Activated CD4-positive, alpha-beta memory T cell treated with anti-CD3 and anti-CD28 coated beads, Interleukin-2, amount 10 ng/mL, durations not matched to agents 7 days and 5 days (primary cell): Measurements from ENCODE around the gene PAFAH1B2. TPM values are rescaled to one million over a fixed set of nuclear protein-coding genes. Genes with fewer than 3 reads are reported as not detected.

ENCODE experiments used
- CTCF ChIA-PET: fragments of 350-600 bp; sonication (Branson Sonifier 250); formaldehyde crosslinking; loops from one replicate; lab custom pipeline; 2021; ENCODE audit warnings: antibody characterized with exemption, inconsistent platforms; lab: Charles Lee
- POLR2A ChIA-PET: fragments of 350-600 bp; sonication (Branson Sonifier 250); formaldehyde crosslinking; loops from one replicate; lab custom pipeline; 2021; ENCODE audit warnings: antibody characterized with exemption; lab: Charles Lee
- DNase-seq: peaks from one replicate; pipeline ENCODE4 v3.0.0-alpha.2; 2020
- H3K27ac Mint-ChIP-seq: one replicate; pipeline ENCODE4 v1.8.0; 2021; ENCODE audit warnings: mild to moderate bottlenecking, mixed read lengths
- H3K27me3 Mint-ChIP-seq: one replicate; pipeline ENCODE4 v1.8.0; 2021; ENCODE audit warnings: mixed read lengths
- H3K36me3 Mint-ChIP-seq: one replicate; pipeline ENCODE4 v1.8.0; 2021; ENCODE audit warnings: low read depth, mixed read lengths
- H3K4me1 Mint-ChIP-seq: one replicate; pipeline ENCODE4 v1.8.0; 2021; ENCODE audit warnings: mixed read lengths
- H3K4me3 Mint-ChIP-seq: one replicate; pipeline ENCODE4 v1.8.0; 2021; ENCODE audit warnings: mild to moderate bottlenecking, mixed read lengths
- H3K9me3 Mint-ChIP-seq: one replicate; pipeline ENCODE4 v1.8.0; 2021; ENCODE audit warnings: mixed read lengths
- total RNA-seq, 2 experiments: library from RNA; stranded (reverse); gene quantifications; one replicate each; pipeline ENCODE4 v1.2.3, GENCODE V29; 2021

The PAFAH1B2 gene
- total RNA-seq, 2 experiments from 2014 or later: 60.1 to 62.8 TPM

DNA sequence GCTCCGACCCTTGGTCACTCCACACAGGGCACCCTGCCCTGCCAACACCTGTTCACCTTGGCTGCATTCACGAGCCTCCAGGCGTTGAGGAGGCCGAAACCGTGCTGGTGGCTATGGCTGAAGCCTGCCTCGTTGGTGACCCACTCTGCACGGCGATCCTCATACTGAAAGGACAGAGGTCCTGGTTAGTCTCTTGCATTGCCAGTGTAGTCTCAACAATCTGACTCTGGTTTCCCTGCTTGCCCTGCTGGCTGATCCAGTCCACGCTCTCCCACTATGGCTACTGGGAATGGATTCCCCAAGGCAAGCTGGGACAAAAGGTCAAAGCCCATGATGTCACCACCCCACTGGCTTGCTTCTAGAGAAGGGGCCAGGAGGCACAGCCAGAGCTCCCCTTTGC is 74.9 kb downstream of the PAFAH1B2 start:
- DNase-seq: no peak
- Mint-ChIP-seq H3K27ac (no peak overlapping the region), H3K4me3 (no peak overlapping the region), H3K4me1 (peaks cover 6% of the 10 kb centered on the region), H3K27me3 (no peaks in the 10 kb centered on the region), H3K9me3 (no peaks in the 10 kb centered on the region), H3K36me3 (peaks cover 81% of the 10 kb centered on the region)
- ChIA-PET POLR2A (interaction anchor here (5.2 kb wide), 1 partner anchor 12 kb away, joined by 25 read pairs; the partner anchor contains the start of genes PCSK7 and RNF214), CTCF (no interaction called here)

DNA sequence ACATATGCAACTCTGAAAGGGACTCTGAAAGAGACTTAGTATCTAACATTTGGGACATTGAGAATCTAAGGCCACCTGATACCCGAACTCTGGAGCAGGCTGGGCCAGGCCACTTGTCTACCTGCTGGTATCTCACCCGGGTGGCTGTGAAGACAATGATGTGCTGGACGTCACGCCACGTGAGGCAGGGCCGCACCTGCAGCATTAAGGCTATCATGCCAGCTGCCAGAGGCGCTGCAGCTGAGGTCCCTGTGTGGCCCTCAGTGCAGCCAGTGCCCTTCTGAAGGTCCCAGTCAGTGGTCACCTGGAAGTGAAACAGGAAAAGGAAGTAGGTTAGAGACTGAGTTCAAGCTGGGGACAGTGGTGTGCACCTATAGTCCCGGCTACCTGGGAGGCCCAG is 75.4 kb downstream of the PAFAH1B2 start:
- DNase-seq: no peak
- Mint-ChIP-seq H3K36me3 (peaks cover 81% of the 10 kb centered on the region), H3K4me3 (no peak overlapping the region), H3K9me3 (no peaks in the 10 kb centered on the region), H3K4me1 (peaks cover 6% of the 10 kb centered on the region), H3K27me3 (no peaks in the 10 kb centered on the region), H3K27ac (no peak overlapping the region)
- ChIA-PET CTCF (no interaction called here), POLR2A (interaction anchor here (5.2 kb wide), 1 partner anchor 11 kb away, joined by 25 read pairs; the partner anchor contains the start of genes PCSK7 and RNF214)

DNA sequence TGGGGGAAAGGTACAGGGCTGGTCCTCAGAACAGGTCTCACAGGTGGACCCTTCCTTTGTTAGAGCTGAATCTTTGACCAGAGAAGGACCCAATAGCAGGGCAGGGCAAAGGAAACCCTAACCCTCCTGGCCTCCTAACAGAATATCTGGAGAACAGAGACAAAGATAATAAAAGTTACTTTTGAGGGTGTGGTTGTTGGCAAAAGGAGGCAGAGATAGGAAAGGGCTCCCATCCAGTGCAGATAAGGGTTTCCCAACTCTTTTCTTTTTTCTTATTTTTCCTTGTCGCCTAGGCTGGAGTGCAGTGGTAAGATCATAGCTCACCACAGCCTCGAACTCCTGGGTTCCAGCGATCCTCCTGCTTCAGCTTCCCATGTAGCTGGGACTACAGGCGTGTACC is 75.9 kb downstream of the PAFAH1B2 start:
- CTCF ChIA-PET: interaction anchor here (1.0 kb wide), 1 partner anchor 39 kb away, joined by 3 read pairs; no protein-coding TSS in a partner anchor
- Mint-ChIP-seq H3K36me3 (peaks cover 82% of the 10 kb centered on the region), H3K27me3 (no peaks in the 10 kb centered on the region), H3K4me1 (peaks cover 4% of the 10 kb centered on the region), H3K9me3 (no peaks in the 10 kb centered on the region), H3K4me3 (no peak overlapping the region), H3K27ac (no peak overlapping the region)
- POLR2A ChIA-PET: interaction anchor here (1.7 to 5.2 kb wide), 2 partner anchors 9 to 11 kb away, joined by 7 to 25 read pairs; partner anchors contain the start of genes PCSK7 and RNF214
- no peak for DNase-seq

DNA sequence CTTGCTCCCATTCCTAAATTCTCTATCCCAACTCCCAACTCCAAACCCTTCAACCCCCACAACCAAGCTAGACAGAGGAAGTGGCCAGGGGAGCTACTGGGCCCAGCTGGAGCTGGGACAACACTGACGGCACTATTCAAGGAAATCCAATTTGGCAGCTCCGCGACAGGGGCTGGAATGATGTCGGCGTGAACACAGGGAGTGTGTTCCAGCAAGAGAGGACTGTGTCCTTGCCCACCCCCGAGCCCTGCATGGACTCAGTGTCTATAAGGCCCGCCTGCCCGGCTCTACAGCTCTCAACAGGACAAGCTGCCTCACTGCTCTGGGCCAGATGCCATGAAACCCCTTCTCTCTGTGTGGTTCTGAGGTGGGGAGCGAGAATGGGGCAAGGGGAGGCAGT is 76.5 kb downstream of the PAFAH1B2 start:
- no peaks in the 10 kb centered on the region for H3K27me3 Mint-ChIP-seq
- H3K4me1 Mint-ChIP-seq: peaks cover 4% of the 10 kb centered on the region
- POLR2A ChIA-PET: interaction anchor here (1.0 to 5.2 kb wide), 3 partner anchors 9 to 434 kb away, joined by 3 to 25 read pairs (median 7); partner anchors contain the start of genes PCSK7 and RNF214
- no peak overlapping the region for H3K4me3 Mint-ChIP-seq
- no peaks in the 10 kb centered on the region for H3K9me3 Mint-ChIP-seq
- no peak for DNase-seq
- CTCF ChIA-PET: interaction anchor here (0.8 to 1.4 kb wide), 3 partner anchors 9 to 40 kb away, joined by 3 to 4 read pairs (median 3); no protein-coding TSS in a partner anchor
- peaks cover 88% of the 10 kb centered on the region for H3K36me3 Mint-ChIP-seq
- H3K27ac Mint-ChIP-seq: peak overlapping the region; percentile 63

DNA sequence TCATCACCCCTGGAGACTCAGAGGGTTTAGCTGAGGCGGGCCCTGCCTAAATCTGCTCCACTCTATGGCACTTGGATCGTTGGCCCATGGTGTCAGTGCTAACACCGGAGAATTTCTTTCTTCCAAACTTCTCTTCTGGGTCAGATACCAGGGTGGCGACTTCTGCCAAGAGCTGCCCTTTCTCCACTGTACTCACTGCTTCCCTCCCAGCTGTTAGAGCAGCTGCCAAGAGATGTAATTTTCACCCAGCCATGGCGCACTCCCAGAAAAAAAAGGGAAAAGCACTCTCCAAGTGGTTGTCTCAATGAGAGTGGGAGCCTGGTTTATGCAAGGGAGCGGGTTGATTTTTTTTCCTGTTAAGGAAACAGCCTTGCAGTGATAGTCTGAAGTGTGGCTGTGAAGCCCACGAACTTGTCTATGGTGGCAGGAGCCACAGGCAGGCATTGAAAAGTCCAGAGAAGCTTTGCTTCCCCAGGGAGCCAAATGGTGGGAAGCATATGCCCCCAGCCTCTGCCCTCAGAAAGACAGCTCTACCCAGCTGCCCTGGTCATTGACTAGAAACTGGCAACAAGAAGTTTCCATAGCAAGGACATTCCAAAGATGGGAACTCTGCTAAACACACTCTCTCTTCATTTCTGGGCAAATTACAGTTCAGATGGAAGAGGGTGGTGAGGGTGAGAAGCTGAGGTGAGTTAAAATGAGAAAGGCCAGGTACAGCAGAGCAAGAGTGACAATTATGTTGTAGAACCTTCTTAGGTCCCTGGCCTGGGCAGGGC is 77.1 kb downstream of the PAFAH1B2 start:
- DNase-seq: no peak
- H3K27me3 Mint-ChIP-seq: no peaks in the 10 kb centered on the region
- H3K36me3 Mint-ChIP-seq: peaks cover 88% of the 10 kb centered on the region
- no peak overlapping the region for H3K4me3 Mint-ChIP-seq
- no peaks in the 10 kb centered on the region for H3K9me3 Mint-ChIP-seq
- POLR2A ChIA-PET: interaction anchor here (1.0 to 5.2 kb wide), 3 partner anchors 10 to 434 kb away, joined by 3 to 25 read pairs (median 7); partner anchors contain the start of genes PCSK7 and RNF214
- CTCF ChIA-PET: interaction anchor here (0.5 to 1.4 kb wide), 3 partner anchors 10 to 53 kb away, joined by 3 to 4 read pairs (median 3); no protein-coding TSS in a partner anchor
- peaks cover 4% of the 10 kb centered on the region for H3K4me1 Mint-ChIP-seq
- H3K27ac Mint-ChIP-seq: no peak overlapping the region

DNA sequence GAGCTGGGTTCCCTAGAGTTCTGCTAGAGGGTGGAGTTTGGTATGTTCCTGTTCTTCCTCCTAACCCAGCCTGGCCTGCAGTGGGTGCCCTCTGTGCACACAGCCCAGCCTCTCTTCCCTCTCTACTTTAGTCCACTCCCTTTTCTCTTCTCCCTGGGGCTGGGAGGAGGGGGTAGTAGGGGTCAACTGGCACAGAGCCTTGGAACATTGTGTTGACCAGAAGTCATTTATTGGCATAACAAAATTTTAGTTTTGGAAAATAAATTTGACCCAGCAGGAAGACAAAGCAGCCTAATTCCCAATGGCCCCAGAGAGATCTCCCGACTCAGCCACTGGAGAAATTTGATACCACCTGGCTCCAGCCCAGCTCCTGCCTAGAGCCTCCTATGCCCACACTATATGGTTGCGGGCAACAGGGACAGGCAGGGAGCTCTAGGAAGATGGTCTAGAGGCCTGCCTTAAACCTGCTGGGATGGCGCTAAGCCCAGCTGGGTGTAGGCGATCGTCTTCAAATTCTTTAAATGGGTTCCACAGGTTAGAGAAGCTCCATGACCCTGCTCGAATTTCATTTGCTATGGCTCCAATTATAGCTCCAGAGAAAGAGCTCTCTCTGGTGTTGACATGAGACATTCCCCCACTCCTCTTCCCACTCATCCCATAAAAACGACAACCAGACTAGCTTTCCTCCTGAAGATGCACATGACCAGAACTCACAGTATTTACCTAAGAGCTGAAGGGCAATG is 77.9 kb downstream of the PAFAH1B2 start:
- ChIA-PET POLR2A (interaction anchor here (0.7 to 5.2 kb wide), 4 partner anchors 9 to 435 kb away, joined by 3 to 25 read pairs (median 4); partner anchors contain the start of genes PCSK7 and RNF214), CTCF (interaction anchor here (0.7 to 1.4 kb wide), 2 partner anchors 11 to 464 kb away, joined by 4 read pairs; no protein-coding TSS in a partner anchor)
- DNase-seq: no peak
- Mint-ChIP-seq H3K4me3 (no peak overlapping the region), H3K36me3 (peaks cover 89% of the 10 kb centered on the region), H3K27ac (no peak overlapping the region), H3K4me1 (peaks cover 9% of the 10 kb centered on the region), H3K9me3 (no peaks in the 10 kb centered on the region), H3K27me3 (no peaks in the 10 kb centered on the region)

DNA sequence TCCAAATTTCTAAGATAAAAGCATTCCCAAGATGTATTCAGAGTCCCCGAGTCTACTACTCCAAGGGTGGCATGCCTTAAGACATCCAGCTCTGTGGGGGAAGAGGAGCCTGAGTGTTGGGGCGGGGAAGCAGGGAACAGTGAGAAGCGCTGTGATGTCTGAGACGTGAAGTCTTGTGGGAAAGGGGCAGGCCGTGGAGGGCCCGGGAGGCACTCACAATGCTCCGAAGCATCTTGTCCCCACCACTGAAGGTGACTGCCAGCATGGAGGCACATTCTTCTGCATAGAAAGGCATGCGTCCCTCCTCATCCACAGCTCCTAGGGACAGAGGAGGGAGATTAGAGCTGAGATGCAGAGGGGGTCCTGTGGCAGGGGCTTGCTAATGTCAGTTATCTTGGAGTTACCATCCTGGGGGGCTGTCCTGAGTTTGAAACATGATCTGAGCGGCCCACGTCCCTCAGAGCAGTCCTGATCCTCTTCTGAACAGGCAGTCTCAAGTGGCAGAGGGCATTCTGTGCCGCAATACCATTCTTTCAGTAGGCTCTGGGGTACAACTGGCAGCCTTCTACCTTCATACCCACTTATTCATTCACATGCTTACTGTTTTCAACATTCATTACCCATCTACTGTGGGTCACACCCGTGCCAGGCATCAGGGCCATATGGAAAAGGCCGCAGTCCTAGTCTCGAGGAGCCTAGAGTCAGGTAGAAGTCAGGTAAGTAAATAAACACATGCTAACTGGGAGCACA is 79.1 kb downstream of the PAFAH1B2 start:
- ChIA-PET CTCF (no interaction called here), POLR2A (interaction anchor here (1.5 to 5.2 kb wide), 2 partner anchors 8 to 21 kb away, joined by 3 to 25 read pairs; partner anchors contain the start of genes PCSK7 and RNF214)
- no peak overlapping the region for H3K27ac Mint-ChIP-seq
- H3K4me3 Mint-ChIP-seq: no peak overlapping the region
- peaks cover 16% of the 10 kb centered on the region for H3K4me1 Mint-ChIP-seq
- H3K27me3 Mint-ChIP-seq: no peaks in the 10 kb centered on the region
- peaks cover 88% of the 10 kb centered on the region for H3K36me3 Mint-ChIP-seq
- no peak for DNase-seq
- no peaks in the 10 kb centered on the region for H3K9me3 Mint-ChIP-seq

DNA sequence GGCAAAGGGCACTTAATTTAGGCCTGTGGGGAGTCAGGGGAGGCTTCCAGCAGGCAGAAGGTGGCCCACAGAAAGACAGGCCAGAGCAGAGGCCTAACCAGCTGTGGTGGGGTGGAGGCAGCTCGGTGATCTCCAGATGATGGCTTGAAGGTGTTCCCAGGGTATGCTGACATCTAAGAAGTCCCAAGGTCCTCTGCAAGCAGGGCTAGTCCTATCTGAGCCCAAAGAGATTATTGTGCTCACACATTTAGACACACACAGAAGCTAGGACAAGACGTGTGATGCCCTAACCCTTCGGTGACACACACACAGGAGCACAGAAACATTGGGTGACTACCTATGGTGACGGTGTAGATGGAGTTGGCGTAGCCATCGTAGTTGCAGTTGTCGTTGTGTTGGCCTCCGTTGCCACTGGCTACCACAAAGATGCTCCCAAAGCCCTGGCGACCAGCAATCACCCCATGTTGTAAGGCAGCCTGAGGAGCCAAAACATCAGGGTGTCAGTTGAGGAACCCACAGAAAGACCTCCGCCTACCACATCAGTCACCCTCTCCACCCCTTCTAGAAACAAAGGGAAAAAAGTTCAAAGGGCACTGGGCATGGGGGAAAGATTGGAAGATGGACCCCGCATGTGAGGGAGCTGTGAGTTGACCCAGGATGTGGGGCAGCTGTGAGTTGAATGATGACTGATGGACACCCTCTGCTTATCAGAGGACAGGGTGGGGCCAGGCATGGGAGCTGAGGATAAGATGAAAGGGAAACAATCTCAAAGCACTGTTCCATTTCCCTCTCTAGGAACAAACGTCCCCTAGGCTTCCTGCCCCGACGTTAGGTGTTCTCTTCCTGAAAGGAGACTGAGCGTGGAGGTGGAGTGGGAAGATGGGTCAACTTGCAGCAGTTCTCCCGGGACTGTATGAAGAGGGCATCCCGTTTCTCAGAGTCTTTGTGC is 79.9 kb downstream of the PAFAH1B2 start:
- Mint-ChIP-seq H3K9me3 (no peaks in the 10 kb centered on the region), H3K36me3 (peaks cover 87% of the 10 kb centered on the region), H3K27me3 (no peaks in the 10 kb centered on the region), H3K4me3 (no peak overlapping the region), H3K4me1 (peaks cover 22% of the 10 kb centered on the region), H3K27ac (no peak overlapping the region)
- ChIA-PET POLR2A (interaction anchor here (1.3 to 5.2 kb wide), 3 partner anchors 7 to 80 kb away, joined by 3 to 25 read pairs (median 3); partner anchors contain the start of genes PAFAH1B2, PCSK7 and RNF214), CTCF (interaction anchor here (0.6 to 9.9 kb wide), 3 partner anchors 43 to 81 kb away, joined by 3 to 95 read pairs (median 4); partner anchors contain the start of gene SIDT2)
- no peak for DNase-seq

DNA sequence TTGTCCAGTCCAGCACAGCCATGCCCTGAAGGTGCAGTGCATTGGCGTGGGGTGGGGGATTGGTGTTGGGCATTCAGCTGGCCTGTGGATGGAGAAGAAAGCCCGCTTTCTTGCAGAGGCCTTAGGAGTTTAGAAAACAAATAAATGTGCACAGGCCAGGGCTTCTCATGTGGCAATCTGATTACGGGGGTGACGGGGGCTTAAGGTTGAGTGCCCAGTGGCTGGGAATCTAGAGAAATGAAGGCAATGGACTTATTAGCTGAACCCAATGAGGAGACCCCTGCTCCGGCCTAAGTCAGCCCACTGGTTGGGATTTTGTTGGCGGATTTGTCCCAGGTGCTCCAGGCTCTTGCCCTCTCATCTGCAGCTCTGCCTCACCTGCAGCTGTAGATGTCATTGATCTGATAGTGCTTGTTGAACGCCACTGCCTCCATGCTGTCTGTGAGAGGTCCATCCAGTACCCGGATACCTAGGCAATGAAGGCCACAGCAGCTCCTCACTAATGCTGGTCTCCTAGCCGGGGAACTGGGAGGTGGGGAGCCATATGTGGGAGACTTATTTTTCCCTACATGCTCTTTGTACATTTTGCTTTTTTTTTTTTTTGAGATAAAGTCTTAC is 81.6 kb downstream of the PAFAH1B2 start:
- peaks cover 34% of the 10 kb centered on the region for H3K4me1 Mint-ChIP-seq
- no peak overlapping the region for H3K27ac Mint-ChIP-seq
- no peak overlapping the region for H3K4me3 Mint-ChIP-seq
- POLR2A ChIA-PET: interaction anchor here (1.5 to 2.4 kb wide), 4 partner anchors 23 to 102 kb away, joined by 7 to 17 read pairs (median 10); partner anchors contain the start of genes CEP164, PAFAH1B2 and SIDT2
- H3K27me3 Mint-ChIP-seq: no peaks in the 10 kb centered on the region
- H3K36me3 Mint-ChIP-seq: peaks cover 88% of the 10 kb centered on the region
- DNase-seq: no peak
- CTCF ChIA-PET: interaction anchor here (0.7 to 9.9 kb wide), 16 partner anchors 9 to 510 kb away, joined by 3 to 95 read pairs (median 5); partner anchors contain the start of genes CEP164, SIDT2 and ZPR1
- H3K9me3 Mint-ChIP-seq: no peaks in the 10 kb centered on the region
